Endothelial cell (in vitro differentiated cells): ENCODE data around the gene NDUFAF8. TPM values are rescaled to one million over a fixed set of nuclear protein-coding genes. Genes with fewer than 3 reads are reported as not detected.
A peak's percentile ranks its signal among the peaks of the same experiment; 100 is the strongest.

Source experiments
- DNase-seq: peaks from one replicate; pipeline ENCODE4 v3.0.0; 2021; ENCODE audit warnings: low spot score
- H3K27ac Mint-ChIP-seq: one replicate; pipeline ENCODE4 v1.8.0; 2021; ENCODE audit warnings: mixed read lengths, inconsistent platforms; ENCODE audit not compliant: unreplicated experiment
- H3K27me3 Mint-ChIP-seq: one replicate; pipeline ENCODE4 v1.8.0; 2021; ENCODE audit warnings: mild to moderate bottlenecking, moderate library complexity, mixed read lengths, inconsistent platforms; ENCODE audit not compliant: unreplicated experiment
- H3K36me3 Mint-ChIP-seq: one replicate; pipeline ENCODE4 v1.8.0; 2021; ENCODE audit warnings: mild to moderate bottlenecking, low read depth, mixed read lengths, inconsistent platforms; ENCODE audit not compliant: unreplicated experiment
- H3K4me1 Mint-ChIP-seq: one replicate; pipeline ENCODE4 v1.8.0; 2021; ENCODE audit warnings: mild to moderate bottlenecking, mixed read lengths, inconsistent platforms; ENCODE audit not compliant: unreplicated experiment
- H3K4me3 Mint-ChIP-seq: one replicate; pipeline ENCODE4 v1.8.0; 2021; ENCODE audit warnings: mild to moderate bottlenecking, mixed read lengths, inconsistent platforms; ENCODE audit not compliant: unreplicated experiment
- H3K9me3 Mint-ChIP-seq: one replicate; pipeline ENCODE4 v1.8.0; 2021; ENCODE audit warnings: mixed read lengths, inconsistent platforms; ENCODE audit not compliant: unreplicated experiment
- total RNA-seq: library from RNA; stranded (reverse); fragmentation: NEBNext Ultra II Directional; extraction: Animal tissue kit (Norgen Biotek cat#: 25700); gene quantifications from one replicate; pipeline ENCODE4 v1.2.1, GENCODE V29; 2021; ENCODE audit not compliant: unreplicated experiment
- TF ChIP-seq, protein P1 (sequence below): fragments of 200-600 bp; sonication (generic); IDR thresholded peaks from one replicate; pipeline ENCODE4 v1.5.0; 2021; ENCODE audit warnings: antibody characterized with exemption; ENCODE audit not compliant: unreplicated experiment

The NDUFAF8 gene
- total RNA-seq, 1 donor from 2014 or later, result 31.2 TPM

DNA sequence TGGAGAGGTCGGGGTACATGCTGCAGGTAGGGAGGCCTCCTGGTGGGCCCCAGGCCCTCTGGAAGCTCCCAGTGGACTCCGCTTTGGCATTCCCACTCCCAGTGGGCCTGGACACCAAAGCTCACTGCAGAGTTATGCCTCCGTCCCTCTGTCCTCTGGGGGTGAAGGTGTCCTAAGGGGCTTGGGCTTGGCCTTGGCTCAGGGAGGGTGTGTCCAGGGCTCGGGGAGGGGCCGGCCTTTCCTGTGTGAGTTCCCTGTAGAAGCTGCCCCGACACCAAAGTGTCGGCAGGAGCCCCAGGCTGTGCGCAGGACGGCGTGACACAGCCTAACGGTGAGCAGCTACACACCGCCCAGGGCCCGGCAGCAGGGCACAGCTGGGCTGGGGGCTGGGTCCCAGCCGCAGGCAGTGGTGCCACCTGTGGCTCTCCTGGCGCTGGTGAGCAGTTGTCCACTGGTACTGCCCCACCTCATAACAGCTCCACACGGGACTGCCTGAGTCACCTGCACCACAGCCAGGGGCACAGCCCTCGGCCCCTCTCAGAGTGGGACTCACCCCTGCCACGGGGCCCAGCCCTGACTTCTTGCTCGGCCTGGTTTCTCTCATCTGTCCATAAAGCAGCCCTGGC lies 6.4 kb upstream of the NDUFAF8 start:
- peaks cover 12% of the 10 kb centered on the region for H3K27me3 Mint-ChIP-seq
- H3K4me1 Mint-ChIP-seq, result peaks cover 6% of the 10 kb centered on the region
- TF ChIP-seq, protein P1, sequence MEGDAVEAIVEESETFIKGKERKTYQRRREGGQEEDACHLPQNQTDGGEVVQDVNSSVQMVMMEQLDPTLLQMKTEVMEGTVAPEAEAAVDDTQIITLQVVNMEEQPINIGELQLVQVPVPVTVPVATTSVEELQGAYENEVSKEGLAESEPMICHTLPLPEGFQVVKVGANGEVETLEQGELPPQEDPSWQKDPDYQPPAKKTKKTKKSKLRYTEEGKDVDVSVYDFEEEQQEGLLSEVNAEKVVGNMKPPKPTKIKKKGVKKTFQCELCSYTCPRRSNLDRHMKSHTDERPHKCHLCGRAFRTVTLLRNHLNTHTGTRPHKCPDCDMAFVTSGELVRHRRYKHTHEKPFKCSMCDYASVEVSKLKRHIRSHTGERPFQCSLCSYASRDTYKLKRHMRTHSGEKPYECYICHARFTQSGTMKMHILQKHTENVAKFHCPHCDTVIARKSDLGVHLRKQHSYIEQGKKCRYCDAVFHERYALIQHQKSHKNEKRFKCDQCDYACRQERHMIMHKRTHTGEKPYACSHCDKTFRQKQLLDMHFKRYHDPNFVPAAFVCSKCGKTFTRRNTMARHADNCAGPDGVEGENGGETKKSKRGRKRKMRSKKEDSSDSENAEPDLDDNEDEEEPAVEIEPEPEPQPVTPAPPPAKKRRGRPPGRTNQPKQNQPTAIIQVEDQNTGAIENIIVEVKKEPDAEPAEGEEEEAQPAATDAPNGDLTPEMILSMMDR, result no peak
- H3K36me3 Mint-ChIP-seq, result peaks cover 25% of the 10 kb centered on the region
- H3K9me3 Mint-ChIP-seq, result no peaks in the 10 kb centered on the region
- H3K27ac Mint-ChIP-seq, result no peak overlapping the region
- no peak overlapping the region for H3K4me3 Mint-ChIP-seq
- DNase-seq, result no peak

- Mint-ChIP-seq H3K36me3 (peaks cover 22% of the 10 kb centered on the region), H3K27ac (no peak overlapping the region), H3K27me3 (peaks cover 10% of the 10 kb centered on the region), H3K9me3 (no peaks in the 10 kb centered on the region), H3K4me1 (peaks cover 9% of the 10 kb centered on the region), H3K4me3 (no peak overlapping the region)
- TF ChIP-seq, protein P1, result no peak
- DNase-seq, result no peak
Measured at GRCh38 chr17:81233316-81233715, 5.8 kb upstream of the NDUFAF8 start.

DNA sequence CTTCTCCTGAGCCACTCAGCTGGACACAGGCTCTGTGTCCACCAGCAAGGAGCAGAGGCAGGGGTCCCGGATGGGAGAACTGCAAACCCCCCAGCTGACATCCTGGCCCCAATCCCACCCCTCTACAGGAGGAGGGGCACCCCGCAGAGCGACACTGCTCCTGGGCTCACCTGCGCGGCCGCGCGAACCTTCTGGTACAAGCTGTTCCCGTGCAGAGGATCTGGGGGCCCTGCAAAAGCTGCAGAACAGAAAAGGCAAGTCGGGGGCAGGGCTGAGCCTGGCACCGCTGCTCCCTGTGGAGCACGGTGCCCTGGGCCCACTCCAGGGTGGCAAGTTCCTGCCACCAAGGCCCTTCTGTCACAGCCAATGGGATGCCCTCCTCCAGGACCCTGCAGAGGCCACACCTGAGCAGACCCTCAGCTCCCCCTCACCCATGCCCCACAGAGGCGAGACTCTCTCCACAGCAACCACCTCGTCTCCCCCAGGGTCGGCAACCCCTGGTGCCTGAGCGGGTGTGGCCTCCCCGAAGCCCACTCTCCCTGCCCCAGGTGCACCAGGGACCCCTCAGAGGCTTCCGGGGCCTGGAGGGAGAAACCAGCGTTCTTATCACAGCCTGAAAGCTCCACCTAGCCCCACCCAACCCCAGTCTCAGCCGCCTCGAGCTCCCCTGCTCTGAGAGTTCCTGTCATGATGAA lies 5.2 kb upstream of the NDUFAF8 start:
- no peak overlapping the region for H3K27ac Mint-ChIP-seq
- peaks cover 9% of the 10 kb centered on the region for H3K4me1 Mint-ChIP-seq
- TF ChIP-seq, protein P1, result no peak
- H3K27me3 Mint-ChIP-seq, result peaks cover 10% of the 10 kb centered on the region
- no peak overlapping the region for H3K4me3 Mint-ChIP-seq
- H3K9me3 Mint-ChIP-seq, result no peaks in the 10 kb centered on the region
- peaks cover 20% of the 10 kb centered on the region for H3K36me3 Mint-ChIP-seq
- DNase-seq, result no peak

DNA sequence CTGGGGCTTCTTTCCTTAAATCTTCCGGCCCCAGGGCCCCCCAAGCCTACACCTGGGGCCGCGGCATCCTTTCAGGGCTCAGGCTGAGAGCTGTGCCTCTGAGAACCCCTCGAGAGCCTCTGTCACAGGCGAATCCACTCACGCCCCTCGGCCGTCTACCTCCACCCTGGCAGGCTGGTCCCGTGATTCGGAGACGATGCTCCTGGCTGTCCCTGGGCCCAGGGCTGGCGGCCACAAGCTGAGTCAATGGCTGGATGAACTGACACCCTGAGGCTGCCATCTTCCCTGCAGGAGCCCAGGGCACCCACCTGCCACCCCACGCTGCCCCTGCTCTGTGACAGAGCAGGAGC lies 4.6 kb upstream of the NDUFAF8 start:
- Mint-ChIP-seq H3K4me3 (peak overlapping the region; percentile 65), H3K27ac (peak overlapping the region; percentile 20), H3K9me3 (no peaks in the 10 kb centered on the region), H3K27me3 (peaks cover 12% of the 10 kb centered on the region), H3K36me3 (peaks cover 20% of the 10 kb centered on the region), H3K4me1 (peaks cover 9% of the 10 kb centered on the region)
- TF ChIP-seq, protein P1, result no peak
- no peak for DNase-seq
